NCI-H2227 (cell line): ENCODE measurements around the gene RNF135.
A peak's percentile ranks its signal among the peaks of the same experiment; 100 is the strongest.
"Not testable (repeated sequence)": the region's sequence is repeated elsewhere in the genome, so short reads cannot be mapped to it uniquely, and the experiment has no call there.

Experiments used
- DNase-seq: peaks from one replicate; lab custom pipeline; 2025; ENCODE audit not compliant: unreplicated experiment; lab: John Stamatoyannopoulos, UW

The RNF135 gene

DNA sequence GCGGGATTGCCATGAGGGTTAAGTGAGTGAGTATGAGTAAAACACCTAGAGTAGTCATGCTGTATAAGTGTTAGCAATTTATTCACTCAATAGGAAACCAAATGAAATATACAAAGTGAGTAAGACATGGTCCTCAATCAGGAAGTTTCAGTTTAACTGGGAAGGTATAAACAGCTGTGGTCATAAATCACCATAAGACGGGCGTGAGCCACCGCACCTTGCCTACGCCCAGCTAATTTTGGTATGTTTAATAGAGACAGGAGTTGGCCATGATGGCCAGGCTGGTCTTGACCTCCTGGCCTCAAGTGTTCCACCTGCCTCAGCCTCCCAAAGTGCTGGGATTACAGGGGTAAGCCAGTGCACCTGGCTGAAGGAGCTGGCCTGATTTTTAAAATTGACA, 27.0 kb downstream of the RNF135 start:
- DNase-seq, result no peak

DNA sequence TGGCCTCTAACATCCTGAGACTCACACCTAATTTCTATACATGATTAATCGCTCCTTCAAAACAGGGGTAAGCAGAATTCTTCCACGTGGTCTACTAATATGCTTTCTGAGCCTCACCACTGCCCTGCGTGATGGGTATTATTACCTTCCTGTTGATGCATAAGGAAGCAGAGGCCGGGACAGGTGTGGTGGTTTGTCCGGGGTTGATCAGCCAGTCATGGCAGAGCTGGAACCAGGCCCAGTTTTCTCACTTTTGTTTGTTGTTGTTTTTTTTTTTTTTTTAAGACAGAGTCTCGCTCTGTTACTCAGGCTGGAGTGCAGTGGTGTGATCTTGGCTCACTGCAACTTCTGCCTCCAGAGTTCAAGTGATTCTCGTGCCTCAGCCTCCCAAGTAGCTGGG, 31.2 kb downstream of the RNF135 start:
- no peak for DNase-seq

DNA sequence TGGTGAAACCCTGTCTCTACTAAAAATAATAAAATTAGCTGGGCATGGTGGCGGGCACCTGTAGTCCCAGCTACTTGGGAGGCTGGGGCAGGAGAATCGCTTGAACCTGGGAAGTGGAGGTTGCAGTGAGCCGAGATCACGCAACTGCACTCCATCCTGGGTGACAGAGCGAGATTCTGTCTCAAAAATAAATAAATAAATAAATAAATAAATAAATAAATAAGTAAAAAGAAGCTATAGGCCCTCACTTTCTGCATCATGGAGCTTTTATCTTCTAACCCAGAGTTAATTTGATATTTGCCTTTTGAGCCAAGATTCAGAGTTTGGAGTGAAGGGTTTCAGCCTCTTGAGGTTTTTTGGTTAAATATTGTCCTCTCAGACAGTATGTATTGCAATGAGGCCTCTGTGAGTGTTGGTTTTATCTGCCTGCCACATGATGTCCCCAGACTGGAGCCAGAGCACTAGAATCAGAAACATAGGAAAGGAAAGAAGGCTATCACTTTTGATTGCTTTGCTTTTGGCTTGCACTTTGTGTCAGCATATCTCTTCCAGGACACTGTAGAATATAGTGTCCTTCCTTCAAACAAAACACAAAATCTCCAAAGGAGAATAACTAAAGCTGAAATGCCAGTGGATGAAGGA, 32.5 kb downstream of the RNF135 start:
- no peak for DNase-seq

DNA sequence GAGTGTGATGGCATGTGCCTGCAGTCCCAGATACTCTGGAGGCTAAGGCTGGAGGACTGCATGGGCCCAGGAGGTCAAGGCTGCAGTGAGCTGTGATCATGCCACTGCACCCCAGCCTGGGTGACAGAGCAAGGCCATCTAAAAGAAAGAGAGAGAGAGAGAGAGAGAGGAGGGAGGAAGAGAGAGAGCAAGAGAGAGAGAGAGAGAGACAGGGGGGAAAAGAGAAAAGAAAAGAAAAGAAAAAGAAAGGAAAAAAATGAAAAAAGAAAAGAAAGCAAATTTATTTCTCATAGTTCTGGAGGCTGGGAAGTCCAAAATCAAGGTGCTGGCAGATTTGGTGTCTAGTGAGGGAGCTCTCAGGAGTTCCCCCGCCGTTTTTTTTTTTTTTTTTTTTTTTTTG, 33.3 kb downstream of the RNF135 start:
- DNase-seq, result no peak

DNA sequence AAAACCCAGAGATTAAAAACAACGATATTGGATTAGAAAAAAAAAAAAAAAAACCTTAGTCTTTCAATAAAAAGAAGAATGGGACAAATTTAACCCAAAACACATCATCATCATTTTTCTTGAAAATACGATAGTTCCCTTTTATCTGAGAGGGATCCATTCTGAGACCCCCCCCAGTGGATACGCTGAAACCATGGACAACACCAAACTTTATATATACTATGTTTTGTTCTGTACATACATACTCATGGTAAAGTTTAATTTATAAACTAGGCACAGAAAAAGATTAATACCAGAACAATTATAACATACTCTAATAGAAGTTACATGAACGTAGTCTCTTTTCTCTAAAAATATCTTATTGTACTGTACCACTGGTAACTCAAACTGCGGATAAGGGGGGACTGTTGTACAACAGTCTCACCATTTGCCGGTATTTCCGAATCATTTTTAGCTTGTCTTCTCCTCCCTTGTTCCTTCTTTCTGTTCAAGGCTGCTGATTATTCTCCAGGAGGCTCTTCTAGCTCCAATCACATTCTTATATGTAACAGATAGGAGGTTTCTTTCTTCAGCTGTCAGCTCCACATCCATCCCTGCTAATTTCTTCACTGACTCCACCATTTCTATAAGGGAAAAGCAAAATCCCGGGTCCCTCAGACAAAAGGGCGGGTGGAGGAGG, 37.0 kb downstream of the RNF135 start:
- no peak for DNase-seq

DNA sequence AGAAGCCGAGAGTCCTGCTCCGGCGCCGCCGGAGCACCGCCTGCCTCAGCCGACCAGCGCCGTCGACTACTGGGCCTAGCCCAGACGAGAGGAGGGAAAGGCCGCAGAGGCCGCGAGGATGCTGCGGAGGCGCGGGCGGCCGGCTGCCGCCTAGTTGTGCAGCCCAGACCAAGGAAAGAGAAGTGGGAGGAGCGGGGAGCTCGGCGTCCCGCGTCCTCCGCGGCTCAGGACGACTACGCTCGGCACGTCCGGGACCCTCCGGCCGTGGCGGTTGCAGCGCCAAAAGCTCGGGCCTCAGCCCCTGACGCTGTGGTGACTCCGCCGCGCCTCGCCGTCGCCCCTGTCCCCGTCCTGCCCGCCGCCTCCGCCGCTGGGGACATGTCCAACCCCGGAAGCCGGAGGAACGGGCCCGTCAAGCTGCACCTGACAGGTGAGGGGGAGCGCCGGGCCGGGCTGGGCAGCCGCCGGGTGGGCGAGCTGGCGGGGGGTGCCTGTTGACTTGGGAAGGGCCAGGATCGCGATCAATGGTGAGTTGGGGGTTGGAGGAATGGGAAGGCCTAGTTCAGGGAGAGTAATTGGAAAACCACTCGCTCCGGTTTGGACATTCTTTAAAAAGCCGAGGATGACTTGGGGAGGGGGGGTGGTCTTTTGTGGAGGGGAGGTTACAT, 37.7 kb downstream of the RNF135 start:
- DNase-seq, result peak; percentile 57

DNA sequence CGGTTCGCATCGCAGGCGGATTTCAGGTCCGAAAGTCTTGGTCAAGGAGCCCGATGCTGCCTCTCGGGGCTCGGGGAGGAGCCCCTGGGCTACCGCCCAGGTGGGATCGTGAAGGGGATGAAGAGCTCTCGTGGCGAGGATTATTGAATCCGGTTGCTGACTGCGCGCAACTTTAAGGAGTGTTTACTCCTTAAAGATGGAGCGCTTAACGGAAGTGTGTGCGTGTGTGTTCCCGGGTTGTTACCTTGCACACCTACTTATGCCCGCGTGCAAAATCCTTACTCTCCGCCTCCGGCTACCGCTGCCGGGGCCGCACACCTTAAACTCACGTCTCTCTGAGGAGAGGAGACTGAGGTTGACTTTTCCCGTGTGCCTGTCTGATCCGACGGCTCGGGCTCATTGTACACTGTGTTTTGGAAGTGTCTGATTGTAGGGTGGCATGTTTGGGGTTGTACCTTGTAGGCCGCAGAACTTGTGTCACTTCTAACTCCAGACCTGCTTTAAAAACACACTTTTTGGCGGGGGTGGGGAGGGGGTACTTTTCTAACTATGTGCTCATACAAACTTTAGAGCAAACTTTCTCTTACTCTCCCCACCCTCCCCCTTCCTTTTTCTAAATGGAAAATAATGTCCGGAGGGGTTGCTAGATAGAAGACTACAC, 38.3 kb downstream of the RNF135 start:
- not testable (repeated sequence) for DNase-seq

DNA sequence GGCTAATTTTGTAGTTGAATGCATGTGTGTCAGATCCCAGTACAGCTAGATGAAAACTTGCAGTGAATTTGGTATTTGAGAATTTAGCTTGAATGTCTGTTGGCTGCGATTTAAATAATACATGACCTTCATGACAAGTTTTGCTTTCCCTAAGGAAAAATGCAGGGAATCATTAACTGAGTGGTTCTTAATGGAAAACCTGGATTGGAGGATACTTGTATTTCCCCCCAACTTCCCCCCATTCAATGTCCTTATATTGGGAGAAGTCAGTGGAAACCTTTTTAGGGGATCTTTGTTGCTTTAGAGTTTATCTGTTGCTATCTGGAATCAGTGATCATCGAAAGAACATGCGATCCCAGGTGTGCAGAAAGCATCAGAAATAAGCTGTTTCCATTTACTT, 39.2 kb downstream of the RNF135 start:
- not testable (repeated sequence) for DNase-seq

DNA sequence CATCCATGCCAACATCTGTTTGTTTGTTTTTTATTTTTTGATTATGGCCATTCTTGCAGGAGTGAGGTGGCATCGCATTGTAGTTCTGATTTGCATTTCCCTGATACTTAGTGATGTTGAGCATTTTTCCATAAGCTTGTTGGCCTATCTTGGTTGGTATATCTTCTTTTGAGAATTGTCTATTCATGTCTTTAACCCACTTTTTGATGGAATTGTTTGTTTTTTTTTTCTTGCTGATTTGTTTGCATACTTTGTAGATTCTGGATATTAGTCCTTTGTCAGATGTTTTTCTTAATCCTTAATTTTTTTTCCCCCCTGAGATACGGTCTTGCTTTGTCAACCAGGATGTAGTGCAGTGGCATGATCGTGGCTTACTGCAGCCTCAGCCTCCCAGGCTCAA, 43.0 kb downstream of the RNF135 start:
- DNase-seq, result no peak

DNA sequence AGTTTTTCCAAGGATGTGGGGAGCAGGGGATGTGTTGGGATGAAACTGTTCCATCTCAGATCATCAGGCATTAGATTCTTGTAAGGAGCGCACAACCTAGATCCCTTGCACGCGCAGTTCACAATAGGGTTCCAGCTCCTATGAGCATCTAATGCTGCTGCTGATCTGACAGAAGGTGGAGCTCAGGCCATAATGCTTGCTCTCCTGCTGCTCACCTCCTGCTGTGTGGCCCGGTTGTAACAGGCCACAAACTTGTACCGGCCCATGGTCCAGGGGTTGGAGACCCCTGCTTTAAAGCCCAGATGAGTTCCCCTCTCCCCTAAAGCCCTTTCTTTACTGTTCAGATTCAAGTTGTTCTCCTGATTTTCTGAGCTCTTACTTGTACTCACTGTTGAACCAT, 44.8 kb downstream of the RNF135 start:
- no peak for DNase-seq

DNA sequence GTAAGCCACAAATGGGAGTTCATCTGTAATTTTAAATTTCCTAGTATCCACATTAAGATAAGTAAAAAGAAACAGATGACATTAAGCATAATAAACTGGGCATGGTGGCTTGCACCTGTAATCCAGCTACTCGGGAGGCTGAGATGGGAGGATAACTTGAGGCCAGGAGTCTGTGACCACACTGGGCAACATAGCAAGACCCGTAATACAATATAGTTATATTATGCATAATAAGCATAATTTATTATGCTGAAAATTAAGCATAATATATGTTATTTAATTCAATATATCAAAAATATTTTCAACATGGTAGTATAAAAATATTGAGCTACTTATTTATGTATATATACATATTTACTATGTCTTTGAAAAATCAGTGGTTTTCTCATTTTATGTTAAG, 48.2 kb downstream of the RNF135 start:
- no peak for DNase-seq

DNA sequence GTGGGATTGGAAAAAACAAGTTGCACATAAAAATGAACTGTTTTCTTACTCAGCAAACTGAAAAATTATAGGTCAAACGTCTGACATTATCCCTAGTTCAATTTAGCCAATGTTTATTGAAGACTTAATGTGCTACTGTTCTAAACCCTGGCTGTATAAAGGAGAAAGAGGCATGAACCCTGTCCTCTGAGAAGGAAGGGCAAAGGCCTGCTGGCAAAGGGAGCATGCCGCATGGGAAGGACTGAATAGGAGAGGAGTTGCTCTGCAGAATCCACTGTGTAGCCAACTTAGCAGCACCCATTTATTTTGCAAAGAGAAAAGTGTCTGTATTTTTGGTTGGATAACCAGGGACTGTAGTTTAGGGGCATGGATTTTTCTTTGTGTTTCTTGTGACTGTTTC, 52.3 kb downstream of the RNF135 start:
- DNase-seq, result not testable (repeated sequence)

DNA sequence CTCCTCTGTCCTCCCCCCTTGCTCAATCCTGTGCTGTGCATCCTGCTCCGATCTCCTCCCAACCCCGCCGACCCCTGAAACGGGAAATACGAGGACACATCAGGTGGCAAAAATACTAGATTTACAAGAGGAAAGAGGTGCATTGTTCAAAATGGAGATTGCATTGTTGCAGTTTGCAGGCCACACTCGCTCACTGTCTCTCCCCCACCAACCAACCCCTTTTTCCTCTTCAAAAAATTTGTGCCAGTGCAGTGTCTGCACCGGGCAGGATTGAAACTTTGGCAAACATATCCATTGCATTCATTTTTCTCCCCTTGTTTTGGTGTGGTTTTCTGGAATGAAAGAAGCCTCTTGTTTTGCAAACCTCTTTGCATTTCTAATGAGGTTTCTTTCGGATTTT, 61.0 kb downstream of the RNF135 start:
- no peak for DNase-seq

DNA sequence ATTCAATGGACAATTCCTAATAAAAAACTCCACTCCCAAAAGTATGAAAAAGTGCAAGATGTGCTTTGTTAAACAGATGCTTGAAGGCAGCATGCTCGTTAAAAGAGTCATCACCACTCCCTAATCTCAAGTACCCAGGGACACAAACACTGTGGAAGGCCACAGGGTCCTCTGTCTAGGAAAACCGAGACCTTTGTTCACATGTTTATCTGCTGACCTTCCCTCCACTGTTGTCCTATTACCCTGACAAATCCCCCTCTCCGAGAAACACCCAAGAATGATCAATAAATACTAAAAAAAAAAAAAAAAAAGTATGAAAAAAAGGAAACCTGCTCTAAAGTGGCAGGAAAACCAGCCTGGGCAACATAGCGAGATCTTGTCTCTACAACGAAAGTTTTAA, 64.8 kb downstream of the RNF135 start:
- not testable (repeated sequence) for DNase-seq

DNA sequence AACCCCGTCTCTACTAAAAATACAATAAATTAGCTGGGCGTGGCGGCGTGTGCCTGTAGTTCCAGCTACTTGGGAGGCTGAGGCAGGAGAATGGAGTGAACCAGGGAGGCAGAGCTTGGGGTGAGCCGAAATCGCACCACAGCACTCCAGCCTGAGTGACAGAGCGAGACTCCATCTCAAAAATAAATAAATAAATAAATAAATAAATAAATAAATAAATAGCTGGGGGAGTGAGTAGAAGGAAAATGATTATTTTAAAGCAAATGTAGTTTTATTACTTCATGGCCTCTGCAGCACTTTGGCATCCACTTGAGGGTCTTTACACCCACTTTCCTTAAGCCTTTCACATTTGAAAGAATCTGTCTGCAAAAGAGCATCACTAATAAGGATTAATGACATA, 70.0 kb downstream of the RNF135 start:
- DNase-seq, result not testable (repeated sequence)

DNA sequence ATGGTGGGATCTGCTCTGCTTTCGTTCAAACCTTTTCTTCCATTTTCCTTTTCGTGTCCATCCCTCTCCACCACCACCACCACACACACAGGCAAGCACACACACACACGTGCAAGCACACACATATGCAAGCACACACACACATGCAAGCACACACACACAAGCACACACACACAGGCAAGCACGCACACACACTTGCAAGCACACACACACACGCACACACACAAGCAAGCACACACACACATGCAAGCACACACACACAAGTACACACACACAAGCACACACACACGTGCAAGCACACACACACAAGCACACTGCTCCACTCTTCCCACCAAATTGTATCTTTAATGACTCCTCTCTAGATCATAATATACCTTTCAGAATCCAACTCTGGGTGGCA, 71.5 kb downstream of the RNF135 start:
- DNase-seq, result not testable (repeated sequence)

DNA sequence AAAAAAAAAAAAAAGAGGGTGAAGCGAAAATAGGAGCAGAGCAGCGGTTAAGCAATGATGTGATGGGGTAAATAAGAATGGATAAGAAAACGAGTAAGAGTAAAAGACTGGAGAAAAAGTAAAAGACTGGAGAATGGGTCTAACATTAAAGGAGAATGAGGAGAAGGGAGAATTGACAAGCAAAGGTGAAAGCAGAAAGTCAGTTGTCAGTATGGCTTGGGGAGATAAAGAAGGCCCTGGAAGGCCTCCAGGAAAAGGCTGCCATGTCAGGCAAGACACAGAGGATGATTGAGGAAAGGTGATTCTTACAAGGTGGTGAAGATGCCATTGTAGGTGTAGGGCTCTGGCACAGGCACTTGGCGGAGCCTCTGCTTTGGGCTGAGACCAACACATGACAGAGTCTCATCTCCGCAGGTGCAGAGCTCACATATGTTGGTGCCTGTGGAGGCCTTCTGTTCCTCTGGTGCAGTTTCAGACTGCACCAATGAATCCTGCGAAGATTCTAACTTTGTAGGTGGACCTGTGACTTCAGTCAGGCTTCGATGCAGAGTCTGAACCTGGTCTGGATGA, 76.1 kb downstream of the RNF135 start:
- DNase-seq, result not testable (repeated sequence)

DNA sequence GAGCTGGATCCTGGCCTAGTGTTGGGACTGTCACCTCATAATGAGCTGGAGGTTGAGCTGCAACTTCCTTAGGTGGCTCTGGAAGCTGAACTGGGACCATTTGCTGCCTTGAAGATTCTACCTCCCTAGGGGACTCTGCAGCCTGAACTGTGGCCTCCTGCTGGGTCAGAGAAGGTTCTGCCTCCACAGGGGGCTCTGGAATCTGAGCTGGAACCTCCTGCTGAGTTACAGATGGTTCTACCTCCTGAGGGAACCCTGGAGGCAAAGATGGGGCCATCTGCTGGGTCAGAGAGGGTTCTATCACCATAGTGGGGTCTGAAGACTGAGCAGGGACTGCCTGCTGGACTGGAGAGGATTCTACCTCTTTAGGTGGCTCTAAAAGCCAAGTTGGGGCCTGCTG, 77.3 kb downstream of the RNF135 start:
- DNase-seq, result no peak

DNA sequence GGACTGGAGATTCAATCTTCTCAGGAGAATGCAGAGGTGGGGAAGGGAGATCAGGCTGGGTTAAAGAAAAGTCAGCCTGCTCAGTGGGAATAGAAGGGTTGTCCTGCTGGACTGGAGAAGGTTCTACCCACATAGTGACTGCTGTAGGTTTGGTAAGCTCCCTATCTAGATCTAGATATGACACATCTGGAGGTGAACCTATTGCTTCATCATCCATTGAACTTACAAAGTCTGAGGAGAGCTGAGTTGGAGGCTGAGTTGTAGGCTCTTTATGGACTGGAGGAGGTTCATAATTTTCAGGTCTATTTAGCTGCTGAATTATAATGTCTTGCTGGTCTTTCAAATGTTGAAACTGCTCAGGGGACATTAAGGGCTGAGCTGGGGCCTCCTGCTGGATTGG, 77.9 kb downstream of the RNF135 start:
- DNase-seq, result no peak
